Measurements from ENCODE around the gene WDR5. TPM values are rescaled to one million over a fixed set of nuclear protein-coding genes. Genes with fewer than 3 reads are reported as not detected.

The WDR5 gene
- total RNA-seq, 1 experiment from 2014 or later: 76.4 TPM

DNA sequence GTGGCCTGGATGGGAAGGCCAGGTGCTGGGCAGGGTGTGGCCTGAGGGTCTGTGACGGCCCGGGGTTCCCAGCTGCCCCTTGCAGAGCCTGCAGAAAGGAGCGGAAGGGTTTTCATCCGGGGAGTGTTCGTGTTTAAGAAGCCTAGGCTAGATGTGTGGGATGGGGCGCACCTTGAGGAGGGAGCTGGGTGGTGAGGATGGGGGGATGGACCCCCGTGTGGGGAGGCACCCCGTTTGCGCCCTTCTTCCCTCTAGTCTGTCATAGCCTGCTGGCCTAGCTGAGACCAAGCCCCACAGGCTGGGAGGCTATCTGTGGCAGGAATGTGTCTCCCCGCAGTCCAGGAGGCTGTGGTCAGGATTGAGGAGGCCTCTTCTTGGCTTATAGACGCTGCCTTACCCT lies 16.6 kb downstream of the WDR5 start:
- Histone ChIP-seq H3K27ac (ENCODE audit: low read depth, low read length, poor library complexity, severe bottlenecking) (no peak overlapping the region), H3K4me1 (ENCODE audit: insufficient read depth, low read length, poor library complexity, severe bottlenecking) (no peaks in the 10 kb centered on the region), H3K9me3 (ENCODE audit: low read depth, low read length, poor library complexity, severe bottlenecking) (no peaks in the 10 kb centered on the region), H3K4me3 (ENCODE audit: low read depth, low read length, poor library complexity, severe bottlenecking) (no peak overlapping the region), H3K27me3 (replicated peaks; ENCODE audit: insufficient read depth, low read depth, low read length, poor library complexity) (no peaks in the 10 kb centered on the region), H3K36me3 (ENCODE audit: insufficient read depth, low read length, poor library complexity, severe bottlenecking) (peaks cover 96% of the 10 kb centered on the region)
- ChIA-PET CTCF (no interaction called here), POLR2A (ENCODE audit: low non-redundant PET) (no interaction called here)
- BruUV-seq (replicated peaks): no TSS peak
- TF ChIP-seq EZH2 (IDR thresholded peaks at IDR 0.05; ENCODE audit: borderline replicate concordance, low read depth, low read length, poor library complexity, severe bottlenecking): no peak
- TF ChIP-seq, protein P1, sequence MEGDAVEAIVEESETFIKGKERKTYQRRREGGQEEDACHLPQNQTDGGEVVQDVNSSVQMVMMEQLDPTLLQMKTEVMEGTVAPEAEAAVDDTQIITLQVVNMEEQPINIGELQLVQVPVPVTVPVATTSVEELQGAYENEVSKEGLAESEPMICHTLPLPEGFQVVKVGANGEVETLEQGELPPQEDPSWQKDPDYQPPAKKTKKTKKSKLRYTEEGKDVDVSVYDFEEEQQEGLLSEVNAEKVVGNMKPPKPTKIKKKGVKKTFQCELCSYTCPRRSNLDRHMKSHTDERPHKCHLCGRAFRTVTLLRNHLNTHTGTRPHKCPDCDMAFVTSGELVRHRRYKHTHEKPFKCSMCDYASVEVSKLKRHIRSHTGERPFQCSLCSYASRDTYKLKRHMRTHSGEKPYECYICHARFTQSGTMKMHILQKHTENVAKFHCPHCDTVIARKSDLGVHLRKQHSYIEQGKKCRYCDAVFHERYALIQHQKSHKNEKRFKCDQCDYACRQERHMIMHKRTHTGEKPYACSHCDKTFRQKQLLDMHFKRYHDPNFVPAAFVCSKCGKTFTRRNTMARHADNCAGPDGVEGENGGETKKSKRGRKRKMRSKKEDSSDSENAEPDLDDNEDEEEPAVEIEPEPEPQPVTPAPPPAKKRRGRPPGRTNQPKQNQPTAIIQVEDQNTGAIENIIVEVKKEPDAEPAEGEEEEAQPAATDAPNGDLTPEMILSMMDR (conservative IDR thresholded peaks at IDR 0.05; ENCODE audit: low read depth, low read length): no peak
- DNase-seq (ENCODE audit: low spot score): no peak
- intact Hi-C loops (cut with micrococcal nuclease; ENCODE audit: unreplicated experiment): no loop called here

- CTCF ChIA-PET: no interaction called here
- Histone ChIP-seq H3K27me3 (replicated peaks; ENCODE audit: insufficient read depth, low read depth, low read length, poor library complexity) (no peaks in the 10 kb centered on the region), H3K27ac (ENCODE audit: low read depth, low read length, poor library complexity, severe bottlenecking) (no peak overlapping the region), H3K4me3 (ENCODE audit: low read depth, low read length, poor library complexity, severe bottlenecking) (no peak overlapping the region), H3K4me1 (ENCODE audit: insufficient read depth, low read length, poor library complexity, severe bottlenecking) (no peaks in the 10 kb centered on the region), H3K9me3 (ENCODE audit: low read depth, low read length, poor library complexity, severe bottlenecking) (no peaks in the 10 kb centered on the region), H3K36me3 (ENCODE audit: insufficient read depth, low read length, poor library complexity, severe bottlenecking) (peaks cover 96% of the 10 kb centered on the region)
- DNase-seq (ENCODE audit: low spot score): no peak
- POLR2A ChIA-PET (ENCODE audit: low non-redundant PET): no interaction called here
- BruUV-seq (replicated peaks): no TSS peak
- TF ChIP-seq EZH2 (IDR thresholded peaks at IDR 0.05; ENCODE audit: borderline replicate concordance, low read depth, low read length, poor library complexity, severe bottlenecking): no peak
- TF ChIP-seq, protein P1 (conservative IDR thresholded peaks at IDR 0.05; ENCODE audit: low read depth, low read length): no peak
- intact Hi-C loops (cut with micrococcal nuclease; ENCODE audit: unreplicated experiment): no loop called here
These were observed 17.6 kb downstream of the WDR5 start for GRCh38 chr9:134153450-134153849.

DNA sequence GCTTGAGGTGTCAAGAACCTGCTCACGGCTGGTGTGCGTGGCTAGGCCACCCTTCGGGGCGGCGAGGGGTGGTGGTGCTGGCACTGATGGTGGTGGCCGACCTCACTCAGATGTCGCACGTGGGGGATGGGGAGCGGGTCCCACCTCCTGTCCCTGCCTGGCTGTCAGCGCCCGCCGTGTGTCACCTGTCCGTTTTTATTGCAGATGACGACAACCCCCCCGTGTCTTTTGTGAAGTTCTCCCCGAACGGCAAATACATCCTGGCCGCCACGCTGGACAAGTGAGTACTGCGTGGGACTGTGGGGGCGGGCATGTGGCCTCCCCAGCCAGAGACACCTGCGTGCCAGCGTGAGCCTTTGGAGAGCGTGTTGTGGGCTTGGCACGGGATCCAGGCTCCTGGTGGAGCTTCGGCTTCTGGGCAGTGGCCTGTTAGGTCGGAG lies 18.4 kb downstream of the WDR5 start:
- H3K4me3 ChIP-seq (ENCODE audit: low read depth, low read length, poor library complexity, severe bottlenecking): no peak overlapping the region
- ChIA-PET CTCF (no interaction called here), POLR2A (ENCODE audit: low non-redundant PET) (no interaction called here)
- H3K27ac ChIP-seq (ENCODE audit: low read depth, low read length, poor library complexity, severe bottlenecking): no peak overlapping the region
- BruUV-seq (replicated peaks): no TSS peak
- intact Hi-C loops (cut with micrococcal nuclease; ENCODE audit: unreplicated experiment): no loop called here
- TF ChIP-seq, protein P1 (conservative IDR thresholded peaks at IDR 0.05; ENCODE audit: low read depth, low read length): no peak
- no peak for TF ChIP-seq EZH2 (IDR thresholded peaks at IDR 0.05; ENCODE audit: borderline replicate concordance, low read depth, low read length, poor library complexity, severe bottlenecking)
- no peaks in the 10 kb centered on the region for H3K9me3 ChIP-seq (ENCODE audit: low read depth, low read length, poor library complexity, severe bottlenecking)
- H3K27me3 ChIP-seq (replicated peaks; ENCODE audit: insufficient read depth, low read depth, low read length, poor library complexity): no peaks in the 10 kb centered on the region
- no peak for DNase-seq (ENCODE audit: low spot score)
- H3K36me3 ChIP-seq (ENCODE audit: insufficient read depth, low read length, poor library complexity, severe bottlenecking): peaks cover 91% of the 10 kb centered on the region
- H3K4me1 ChIP-seq (ENCODE audit: insufficient read depth, low read length, poor library complexity, severe bottlenecking): no peaks in the 10 kb centered on the region

All from A673 (cell line).